Liver (tissue), 9 donors: Measurements from ENCODE around the gene DPYD. TPM values are rescaled to one million over a fixed set of nuclear protein-coding genes. Genes with fewer than 3 reads are reported as not detected.

Experiments used
- DNase-seq: peaks from one replicate; pipeline ENCODE4 v3.0.0-alpha.2; 2017; ENCODE audit warnings: low spot score
- H3K27ac ChIP-seq, 2 donors: one replicate each; pipeline ENCODE4 v1.7.0; 2013; ENCODE audit warnings: inconsistent platforms in 2 of 2, low read length in 2 of 2, control low read depth in 1 of 2, low read depth in 1 of 2, mild to moderate bottlenecking in 1 of 2
- H3K27me3 ChIP-seq, 4 donors: one replicate each; pipeline versions ENCODE4 v1.6.1 to v1.7.0; 2013; ENCODE audit warnings: low read length in 3 of 4, inconsistent platforms in 1 of 4, mild to moderate bottlenecking in 1 of 4, moderate library complexity in 1 of 4; ENCODE audit not compliant: control insufficient read depth in 4 of 4, insufficient read depth in 4 of 4
- H3K36me3 ChIP-seq, 4 donors: one replicate each; pipeline versions ENCODE4 v1.6.1 to v1.7.0; 2013; ENCODE audit warnings: low read length in 3 of 4, mild to moderate bottlenecking in 3 of 4, low read depth in 1 of 4, moderate library complexity in 1 of 4; ENCODE audit not compliant: control insufficient read depth in 4 of 4, insufficient read depth in 3 of 4
- H3K4me1 ChIP-seq, 4 donors: one replicate each; pipeline versions ENCODE4 v1.6.1 to v1.7.0; 2013; ENCODE audit warnings: low read length in 3 of 4, mild to moderate bottlenecking in 3 of 4, moderate library complexity in 1 of 4; ENCODE audit not compliant: control insufficient read depth in 4 of 4, insufficient read depth in 4 of 4
- H3K4me3 ChIP-seq, 3 donors: one replicate each; pipeline versions ENCODE4 v1.6.1 to v1.7.0; 2013; ENCODE audit warnings: low read length in 3 of 3, control low read depth in 1 of 3, low read depth in 1 of 3, mild to moderate bottlenecking in 1 of 3
- H3K9ac ChIP-seq, 2 donors: one replicate each; pipeline ENCODE4 v1.7.0; 2013; ENCODE audit warnings: low read length in 2 of 2, mild to moderate bottlenecking in 2 of 2, moderate library complexity in 2 of 2, control low read depth in 1 of 2, low read depth in 1 of 2
- H3K9me3 ChIP-seq, 4 donors: one replicate each; pipeline versions ENCODE4 v1.6.1 to v1.7.0; 2013; ENCODE audit warnings: low read length in 3 of 4; ENCODE audit not compliant: control insufficient read depth in 4 of 4
- CTCF ChIP-seq: fragments of 150-350 bp; IDR thresholded peaks from 2 replicates; pipeline ENCODE4 v1.5.1; 2017; ENCODE audit warnings: improper control_type of control experiment, low read depth, low read length; ENCODE audit not compliant: missing input control
- FOXA1 ChIP-seq: IDR thresholded peaks from 2 replicates; pipeline ENCODE4 v1.6.1; 2016; ENCODE audit warnings: antibody characterized with exemption
- GABPA ChIP-seq, 2 donors: IDR thresholded peaks in 1 of 2; conservative IDR thresholded peaks in 1 of 2; 2 replicates each; pipeline ENCODE4 v1.6.1; 2016; ENCODE audit warnings: antibody characterized with exemption in 2 of 2, mild to moderate bottlenecking in 1 of 2, moderate library complexity in 1 of 2
- HNF4A ChIP-seq, 2 donors: conservative IDR thresholded peaks; 2 replicates each; pipeline ENCODE4 v1.6.1; 2016; ENCODE audit warnings: antibody characterized with exemption in 2 of 2, mild to moderate bottlenecking in 2 of 2
- HNF4G ChIP-seq: IDR thresholded peaks from 2 replicates; pipeline ENCODE4 v1.6.1; 2016; ENCODE audit warnings: antibody characterized with exemption
- MAX ChIP-seq: IDR thresholded peaks from 2 replicates; pipeline ENCODE4 v1.6.1; 2016; ENCODE audit warnings: antibody characterized with exemption
- NR2F2 ChIP-seq: IDR thresholded peaks from 2 replicates; pipeline ENCODE4 v1.6.1; 2016; ENCODE audit warnings: antibody characterized with exemption
- RAD21 ChIP-seq, 2 donors: IDR thresholded peaks; 2 replicates each; pipeline ENCODE4 v1.6.1; 2016; ENCODE audit warnings: antibody characterized with exemption in 2 of 2, mild to moderate bottlenecking in 2 of 2
- REST ChIP-seq: IDR thresholded peaks from 2 replicates; pipeline ENCODE4 v1.6.1; 2016; ENCODE audit warnings: antibody characterized with exemption, mild to moderate bottlenecking
- RXRA ChIP-seq, 2 donors: IDR thresholded peaks; 2 replicates each; pipeline ENCODE4 v1.6.1; 2017 to 2018; ENCODE audit warnings: antibody characterized with exemption in 2 of 2, mild to moderate bottlenecking in 1 of 2
- SP1 ChIP-seq: IDR thresholded peaks from 2 replicates; pipeline ENCODE4 v1.6.1; 2018; ENCODE audit warnings: antibody characterized with exemption, mild to moderate bottlenecking
- YY1 ChIP-seq: IDR thresholded peaks from 2 replicates; pipeline ENCODE4 v1.6.1; 2016; ENCODE audit warnings: antibody characterized with exemption, mild to moderate bottlenecking
- WGBS: extraction: QIAGEN DNeasy Blood & Tissue Kit; methylation state at CpG from one replicate; pipeline ENCODE4 v1.1.7; 2013; 5-methylcytosine and 5-hydroxymethylcytosine counted together
- polyA plus RNA-seq, 2 donors: library from polyadenylated mRNA; stranded (reverse) in 1 of 2; unstranded in 1 of 2; fragments of 200-250 nt in 1 of 2; fragments of >200 nt in 1 of 2; fragmentation: Nextera tagmentation in 1 of 2; extraction: Ambion mirVana in 1 of 2; gene quantifications; one replicate each; pipeline versions ENCODE4 v1.2.1 to v1.2.3, GENCODE V29; 2013 to 2015
- total RNA-seq, 2 donors: library from RNA; depleted of rRNA; stranded (reverse); fragments of >200 nt; gene quantifications; one replicate each; pipeline ENCODE4 v1.2.3, GENCODE V29; 2014
- donor health status: healthy.
- donor health status: healthy.
- donor health status: healthy.
- donor health status: healthy.
- donor health status: healthy.

Gene DPYD
- total and polyA plus RNA-seq, 4 donors: 16.2 to 142 (median 47.0) TPM

- TF ChIP-seq SP1: no peak
These were observed 1.9 kb downstream of the DPYD start (continued) for GRCh38 chr1:97918961-97919360.

- H3K9ac ChIP-seq: no peak overlapping the region
- no peaks in the 10 kb centered on the region for H3K36me3 ChIP-seq
- H3K27ac ChIP-seq: no peak overlapping the region
- H3K4me1 ChIP-seq: peaks cover 7 to 31% (median 11%) of the 10 kb centered on the region in 4 donors
- 90% methylated on average over 3 of the region's 3 CpGs for WGBS
- no peaks in the 10 kb centered on the region for H3K9me3 ChIP-seq
- no peak for DNase-seq
- TF ChIP-seq HNF4A (conservative IDR thresholded peaks at IDR 0.05) (no peak), HNF4G (no peak), MAX (no peak), RXRA (IDR thresholded peaks at IDR 0.05) (no peak), NR2F2 (no peak), CTCF (no peak), REST (no peak), FOXA1 (no peak), YY1 (no peak)
- no peaks in the 10 kb centered on the region for H3K27me3 ChIP-seq
- H3K4me3 ChIP-seq: no peak overlapping the region
These were observed 7.2 kb downstream of the DPYD start for GRCh38 chr1:97913506-97914139.

GRCh38 chr1:97911266-97912215 is 9.3 kb downstream of the DPYD start:
- Histone ChIP-seq H3K9me3 (no peaks in the 10 kb centered on the region), H3K36me3 (no peaks in the 10 kb centered on the region), H3K27me3 (no peaks in the 10 kb centered on the region), H3K4me3 (no peak overlapping the region), H3K27ac (no peak overlapping the region), H3K9ac (no peak overlapping the region), H3K4me1 (peaks cover 0 to 17% (median under 1%) of the 10 kb centered on the region in 4 donors)
- TF ChIP-seq RXRA (IDR thresholded peaks at IDR 0.05): no peak
- TF ChIP-seq FOXA1: no peak
- TF ChIP-seq GABPA (IDR thresholded peaks at IDR 0.05 in 1 of 2, conservative IDR thresholded peaks at IDR 0.05 in 1 of 2): no peak
- no peak for TF ChIP-seq HNF4A (conservative IDR thresholded peaks at IDR 0.05)
- no peak for TF ChIP-seq YY1
- no peak for TF ChIP-seq RAD21 (IDR thresholded peaks at IDR 0.05)
- 82% methylated on average over 8 of the region's 8 CpGs for WGBS
- DNase-seq: no peak
